ENCODE results near the gene TP63.

DNA sequence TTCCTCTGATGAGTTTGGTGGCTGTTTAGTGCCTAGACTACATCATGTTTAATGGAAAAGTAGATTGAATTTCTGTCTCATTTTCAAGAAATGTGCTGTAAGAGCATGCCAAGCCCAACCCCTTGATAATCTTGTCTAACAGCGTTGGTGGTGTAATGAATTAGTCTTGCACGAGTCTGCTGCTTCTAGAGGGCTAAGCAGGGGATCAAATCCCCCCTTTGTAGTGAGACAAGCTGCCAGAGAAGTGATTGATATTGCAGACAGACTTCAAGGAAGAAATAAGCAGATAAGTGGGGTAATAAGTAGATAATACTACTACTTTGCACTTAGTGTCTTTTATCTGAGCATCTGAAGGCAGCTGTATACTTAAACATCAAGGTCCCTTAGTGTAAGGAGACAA, 141.4 kb downstream of the TP63 start:
- TF ChIP-seq EZH2 (IDR thresholded peaks at IDR 0.05; ENCODE audit: low read depth, unreplicated experiment) (no peak), EZH2phosphoT487 (IDR thresholded peaks at IDR 0.05; ENCODE audit: unreplicated experiment) (no peak)
- TF ChIP-seq, protein P1, sequence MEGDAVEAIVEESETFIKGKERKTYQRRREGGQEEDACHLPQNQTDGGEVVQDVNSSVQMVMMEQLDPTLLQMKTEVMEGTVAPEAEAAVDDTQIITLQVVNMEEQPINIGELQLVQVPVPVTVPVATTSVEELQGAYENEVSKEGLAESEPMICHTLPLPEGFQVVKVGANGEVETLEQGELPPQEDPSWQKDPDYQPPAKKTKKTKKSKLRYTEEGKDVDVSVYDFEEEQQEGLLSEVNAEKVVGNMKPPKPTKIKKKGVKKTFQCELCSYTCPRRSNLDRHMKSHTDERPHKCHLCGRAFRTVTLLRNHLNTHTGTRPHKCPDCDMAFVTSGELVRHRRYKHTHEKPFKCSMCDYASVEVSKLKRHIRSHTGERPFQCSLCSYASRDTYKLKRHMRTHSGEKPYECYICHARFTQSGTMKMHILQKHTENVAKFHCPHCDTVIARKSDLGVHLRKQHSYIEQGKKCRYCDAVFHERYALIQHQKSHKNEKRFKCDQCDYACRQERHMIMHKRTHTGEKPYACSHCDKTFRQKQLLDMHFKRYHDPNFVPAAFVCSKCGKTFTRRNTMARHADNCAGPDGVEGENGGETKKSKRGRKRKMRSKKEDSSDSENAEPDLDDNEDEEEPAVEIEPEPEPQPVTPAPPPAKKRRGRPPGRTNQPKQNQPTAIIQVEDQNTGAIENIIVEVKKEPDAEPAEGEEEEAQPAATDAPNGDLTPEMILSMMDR (conservative IDR thresholded peaks at IDR 0.05; ENCODE audit: low read depth in 2 of 2), result no peak

All from GM23338 (cell line).